GM23338 (cell line): ENCODE measurements around the gene MGLL. TPM values are rescaled to one million over a fixed set of nuclear protein-coding genes. Genes with fewer than 3 reads are reported as not detected.

Source experiments
- ATAC-seq: fragments of 200-7000 bp; cut with Tn5 transposase; 3 replicates; pipeline ENCODE4 v1.9.1; 2020
- DNase-seq: peaks from one replicate; pipeline ENCODE4 v3.0.0-alpha.2; 2015; ENCODE audit warnings: low spot score
- H2AFZ ChIP-seq: fragments of 200-600 bp; sonication (generic); 2 replicates; pipeline ENCODE4 v1.8.0; 2016; ENCODE audit warnings: antibody characterized with exemption, mild to moderate bottlenecking, moderate library complexity
- H3F3A ChIP-seq: fragments of 200-600 bp; sonication (generic); replicated peaks from 2 replicates; pipeline ENCODE4 v1.8.0; 2017; ENCODE audit warnings: antibody characterized with exemption, mixed run types, low read depth
- H3K27ac ChIP-seq: fragments of 200-600 bp; sonication (generic); 2 replicates; pipeline ENCODE4 v1.6.1; 2016; ENCODE audit warnings: low read depth
- H3K27me3 ChIP-seq: fragments of 200-600 bp; sonication (generic); 2 replicates; pipeline ENCODE4 v1.8.0; 2016; ENCODE audit warnings: mild to moderate bottlenecking, mixed run types, moderate library complexity; ENCODE audit not compliant: insufficient read depth
- H3K36me3 ChIP-seq: fragments of 200-600 bp; sonication (generic); 2 replicates; pipeline ENCODE4 v1.8.0; 2016; ENCODE audit warnings: mild to moderate bottlenecking; ENCODE audit not compliant: insufficient read depth
- H3K4me1 ChIP-seq: fragments of 200-600 bp; sonication (generic); 2 replicates; pipeline ENCODE4 v1.8.0; 2016; ENCODE audit warnings: mild to moderate bottlenecking, moderate library complexity; ENCODE audit not compliant: insufficient read depth
- H3K4me2 ChIP-seq: fragments of 200-600 bp; sonication (generic); 2 replicates; pipeline ENCODE4 v1.7.1; 2017; ENCODE audit warnings: mixed run types
- H3K4me3 ChIP-seq: fragments of 200-600 bp; sonication (generic); 2 replicates; pipeline ENCODE4 v1.6.1; 2016; ENCODE audit warnings: mixed run types
- H3K79me2 ChIP-seq: fragments of 200-600 bp; sonication (generic); replicated peaks from 2 replicates; pipeline ENCODE4 v1.8.0; 2017; ENCODE audit warnings: mild to moderate bottlenecking; ENCODE audit not compliant: insufficient read depth
- H3K9me2 ChIP-seq: fragments of 200-600 bp; sonication (generic); 2 replicates; pipeline ENCODE4 v1.8.0; 2017; ENCODE audit not compliant: insufficient read depth
- H4K20me1 ChIP-seq: fragments of 200-600 bp; sonication (generic); replicated peaks from 2 replicates; pipeline ENCODE4 v1.8.0; 2017; ENCODE audit warnings: mild to moderate bottlenecking; ENCODE audit not compliant: insufficient read depth
- H3K27ac Mint-ChIP-seq: 2 replicates; pipeline ENCODE4 v1.8.0; 2020; ENCODE audit warnings: inconsistent platforms, mild to moderate bottlenecking, moderate library complexity, mixed read lengths
- H3K27me3 Mint-ChIP-seq: 3 replicates; pipeline ENCODE4 v1.8.0; 2022; ENCODE audit warnings: low read depth, mild to moderate bottlenecking, moderate library complexity, mixed read lengths, inconsistent platforms; ENCODE audit not compliant: insufficient read depth, poor library complexity
- H3K36me3 Mint-ChIP-seq: 3 replicates; pipeline ENCODE4 v1.8.0; 2021; ENCODE audit warnings: low read depth, mild to moderate bottlenecking, inconsistent platforms, moderate library complexity, mixed read lengths
- H3K4me1 Mint-ChIP-seq: 3 replicates; pipeline ENCODE4 v1.8.0; 2020; ENCODE audit warnings: mild to moderate bottlenecking, inconsistent platforms, mixed read lengths
- H3K4me3 Mint-ChIP-seq: 3 replicates; pipeline ENCODE4 v1.8.0; 2021; ENCODE audit warnings: moderate library complexity, mild to moderate bottlenecking, inconsistent platforms, mixed read lengths
- H3K9me3 Mint-ChIP-seq: 3 replicates; pipeline ENCODE4 v1.8.0; 2020; ENCODE audit warnings: moderate library complexity, mild to moderate bottlenecking, inconsistent platforms, mixed read lengths
- CREB1 ChIP-seq: fragments of 250-450 bp; sonication (Bioruptor Pico); IDR thresholded peaks from 2 replicates; pipeline ENCODE4 v1.5.0; 2020; ENCODE audit warnings: low read depth, mild to moderate bottlenecking, moderate library complexity
- ETS1 ChIP-seq: IDR thresholded peaks from 2 replicates; pipeline ENCODE4 v1.6.1; 2016; ENCODE audit warnings: antibody characterized with exemption
- EZH2 ChIP-seq: fragments of 200-600 bp; sonication (generic); IDR thresholded peaks from one replicate; pipeline ENCODE4 v1.8.0; 2017; ENCODE audit warnings: antibody characterized with exemption, mild to moderate bottlenecking, low read depth; ENCODE audit not compliant: unreplicated experiment
- NANOG ChIP-seq: IDR thresholded peaks from 2 replicates; pipeline ENCODE4 v1.6.1; 2016; ENCODE audit warnings: antibody characterized with exemption, borderline replicate concordance
- POLR2AphosphoS5 ChIP-seq: IDR thresholded peaks from 2 replicates; pipeline ENCODE4 v1.6.1; 2016; ENCODE audit warnings: antibody characterized with exemption, low read depth
- ZNF114 ChIP-seq: fragments of 250-450 bp; sonication (Bioruptor Pico); IDR thresholded peaks from 2 replicates; pipeline ENCODE4 v1.5.0; 2020; ENCODE audit warnings: mild to moderate bottlenecking, moderate library complexity
- ZNF331 ChIP-seq: fragments of 250-450 bp; sonication (Bioruptor Pico); IDR thresholded peaks from 2 replicates; pipeline ENCODE4 v1.5.0; 2020; ENCODE audit warnings: low read depth, mild to moderate bottlenecking, moderate library complexity
- polyA plus RNA-seq: library from polyadenylated mRNA; unstranded; fragments of >200 nt; fragmentation: Nextera tagmentation; extraction: Ambion mirVana; gene quantifications from 2 replicates; pipeline ENCODE4 v1.2.1, GENCODE V29; 2016
- total RNA-seq: library from RNA; depleted of rRNA; stranded (reverse); fragments of >200 nt; shearing (Covaris generic); gene quantifications from 2 replicates; pipeline ENCODE4 v1.2.3, GENCODE V29; 2014
- TF ChIP-seq, protein P1 (sequence below): fragments of 250-450 bp; sonication (Bioruptor Pico); IDR thresholded peaks from 2 replicates; pipeline ENCODE4 v1.5.0; 2020; ENCODE audit warnings: mild to moderate bottlenecking, moderate library complexity

The MGLL gene
- total and polyA plus RNA-seq, 2 experiments from 2014 or later, result 0.71 to 0.83 TPM

DNA sequence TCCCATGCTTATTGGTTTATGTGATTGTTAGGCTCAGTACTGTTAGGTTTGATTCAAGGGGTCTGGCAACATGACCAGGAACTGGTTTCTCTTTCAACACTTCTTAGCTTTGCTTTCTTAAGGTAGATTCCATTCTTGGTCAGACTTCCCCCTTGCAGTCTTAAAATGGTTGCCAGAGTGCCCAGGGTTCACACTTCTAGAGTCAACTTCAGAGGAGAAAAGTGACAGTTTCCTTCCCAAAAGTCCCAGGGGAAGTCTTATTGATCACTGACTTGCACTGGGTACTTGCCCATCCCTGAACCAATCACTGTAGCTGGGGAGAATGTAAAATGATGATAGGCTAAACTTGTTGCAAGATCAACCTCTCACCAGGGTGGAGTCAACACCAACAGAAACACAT is 14.1 kb downstream of the MGLL start:
- H3K27me3 Mint-ChIP-seq, result peaks cover 7% of the 10 kb centered on the region
- Histone ChIP-seq H3K79me2 (no peaks in the 10 kb centered on the region), H3K4me2 (no peak overlapping the region), H3F3A (no peaks in the 10 kb centered on the region), H3K27ac (no peak overlapping the region), H4K20me1 (no peaks in the 10 kb centered on the region), H3K27me3 (no peaks in the 10 kb centered on the region), H3K36me3 (no peaks in the 10 kb centered on the region), H3K4me1 (no peaks in the 10 kb centered on the region), H3K4me3 (no peak overlapping the region), H3K9me2 (peaks cover 14% of the 10 kb centered on the region; the same call in 1 of the 2 replicates), H2AFZ (no peak overlapping the region)
- ATAC-seq (no peak), DNase-seq (no peak)
- TF ChIP-seq ZNF331 (CRISPR knock-in tag) (no peak), CREB1 (CRISPR knock-in tag) (no peak), ZNF114 (CRISPR knock-in tag) (no peak), EZH2 (no peak), POLR2AphosphoS5 (no peak), NANOG (no peak)
- H3K27ac Mint-ChIP-seq, result no peak overlapping the region
- no peaks in the 10 kb centered on the region; the same call in 1 of the 3 replicates for H3K9me3 Mint-ChIP-seq
- no peak overlapping the region for H3K4me3 Mint-ChIP-seq
- no peaks in the 10 kb centered on the region for H3K4me1 Mint-ChIP-seq
- H3K36me3 Mint-ChIP-seq, result no peaks in the 10 kb centered on the region

DNA sequence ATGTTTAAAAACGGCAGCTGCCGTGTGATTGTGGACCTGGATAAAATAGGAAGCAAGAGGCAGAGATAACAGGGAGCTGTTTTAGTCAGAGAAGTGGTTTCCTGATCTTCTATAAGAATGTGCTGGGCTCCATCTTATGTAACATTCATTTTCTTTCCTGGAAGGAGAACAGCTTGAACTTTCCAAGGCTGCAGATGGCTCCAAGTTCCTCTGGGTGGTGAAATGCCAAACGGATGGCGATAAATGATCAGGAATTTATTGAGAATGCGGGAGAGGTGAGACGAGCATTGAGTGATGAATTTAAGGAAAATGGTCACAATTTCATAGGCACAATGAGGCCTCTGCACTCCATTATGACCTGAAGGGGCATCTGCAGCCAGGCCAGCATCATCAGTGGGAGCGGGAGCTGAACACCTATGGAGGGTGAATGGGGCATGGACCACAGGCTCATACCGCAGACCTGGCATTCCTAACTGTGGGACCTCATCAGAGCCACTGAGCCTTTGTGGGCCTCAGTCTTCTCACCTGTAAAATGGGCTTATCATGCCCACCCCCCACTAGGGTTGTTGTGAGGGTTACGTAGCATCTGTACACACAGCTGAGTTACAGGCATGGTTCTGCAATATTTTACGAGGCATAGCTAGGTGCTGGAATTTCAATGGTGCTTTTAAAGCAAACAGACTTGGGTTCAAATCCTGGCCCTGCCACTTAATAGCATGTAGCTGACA is 17.1 kb downstream of the MGLL start:
- Mint-ChIP-seq H3K27ac (no peak overlapping the region), H3K27me3 (peaks cover 3% of the 10 kb centered on the region), H3K4me3 (no peak overlapping the region), H3K36me3 (no peaks in the 10 kb centered on the region), H3K9me3 (no peaks in the 10 kb centered on the region; the same call in 1 of the 3 replicates), H3K4me1 (peaks cover 3% of the 10 kb centered on the region; the same call in 2 of the 3 replicates)
- Histone ChIP-seq H3K4me3 (no peak overlapping the region), H3K36me3 (no peaks in the 10 kb centered on the region), H3K9me2 (peaks cover 14% of the 10 kb centered on the region; the same call in 1 of the 2 replicates), H3F3A (no peaks in the 10 kb centered on the region), H2AFZ (no peak overlapping the region), H3K27me3 (no peaks in the 10 kb centered on the region), H4K20me1 (no peaks in the 10 kb centered on the region), H3K4me2 (no peak overlapping the region), H3K4me1 (no peaks in the 10 kb centered on the region), H3K79me2 (no peaks in the 10 kb centered on the region), H3K27ac (no peak overlapping the region)
- no peak for DNase-seq
- ATAC-seq, result no peak
- TF ChIP-seq CREB1 (CRISPR knock-in tag) (no peak), ETS1 (no peak)
- TF ChIP-seq, protein P1, sequence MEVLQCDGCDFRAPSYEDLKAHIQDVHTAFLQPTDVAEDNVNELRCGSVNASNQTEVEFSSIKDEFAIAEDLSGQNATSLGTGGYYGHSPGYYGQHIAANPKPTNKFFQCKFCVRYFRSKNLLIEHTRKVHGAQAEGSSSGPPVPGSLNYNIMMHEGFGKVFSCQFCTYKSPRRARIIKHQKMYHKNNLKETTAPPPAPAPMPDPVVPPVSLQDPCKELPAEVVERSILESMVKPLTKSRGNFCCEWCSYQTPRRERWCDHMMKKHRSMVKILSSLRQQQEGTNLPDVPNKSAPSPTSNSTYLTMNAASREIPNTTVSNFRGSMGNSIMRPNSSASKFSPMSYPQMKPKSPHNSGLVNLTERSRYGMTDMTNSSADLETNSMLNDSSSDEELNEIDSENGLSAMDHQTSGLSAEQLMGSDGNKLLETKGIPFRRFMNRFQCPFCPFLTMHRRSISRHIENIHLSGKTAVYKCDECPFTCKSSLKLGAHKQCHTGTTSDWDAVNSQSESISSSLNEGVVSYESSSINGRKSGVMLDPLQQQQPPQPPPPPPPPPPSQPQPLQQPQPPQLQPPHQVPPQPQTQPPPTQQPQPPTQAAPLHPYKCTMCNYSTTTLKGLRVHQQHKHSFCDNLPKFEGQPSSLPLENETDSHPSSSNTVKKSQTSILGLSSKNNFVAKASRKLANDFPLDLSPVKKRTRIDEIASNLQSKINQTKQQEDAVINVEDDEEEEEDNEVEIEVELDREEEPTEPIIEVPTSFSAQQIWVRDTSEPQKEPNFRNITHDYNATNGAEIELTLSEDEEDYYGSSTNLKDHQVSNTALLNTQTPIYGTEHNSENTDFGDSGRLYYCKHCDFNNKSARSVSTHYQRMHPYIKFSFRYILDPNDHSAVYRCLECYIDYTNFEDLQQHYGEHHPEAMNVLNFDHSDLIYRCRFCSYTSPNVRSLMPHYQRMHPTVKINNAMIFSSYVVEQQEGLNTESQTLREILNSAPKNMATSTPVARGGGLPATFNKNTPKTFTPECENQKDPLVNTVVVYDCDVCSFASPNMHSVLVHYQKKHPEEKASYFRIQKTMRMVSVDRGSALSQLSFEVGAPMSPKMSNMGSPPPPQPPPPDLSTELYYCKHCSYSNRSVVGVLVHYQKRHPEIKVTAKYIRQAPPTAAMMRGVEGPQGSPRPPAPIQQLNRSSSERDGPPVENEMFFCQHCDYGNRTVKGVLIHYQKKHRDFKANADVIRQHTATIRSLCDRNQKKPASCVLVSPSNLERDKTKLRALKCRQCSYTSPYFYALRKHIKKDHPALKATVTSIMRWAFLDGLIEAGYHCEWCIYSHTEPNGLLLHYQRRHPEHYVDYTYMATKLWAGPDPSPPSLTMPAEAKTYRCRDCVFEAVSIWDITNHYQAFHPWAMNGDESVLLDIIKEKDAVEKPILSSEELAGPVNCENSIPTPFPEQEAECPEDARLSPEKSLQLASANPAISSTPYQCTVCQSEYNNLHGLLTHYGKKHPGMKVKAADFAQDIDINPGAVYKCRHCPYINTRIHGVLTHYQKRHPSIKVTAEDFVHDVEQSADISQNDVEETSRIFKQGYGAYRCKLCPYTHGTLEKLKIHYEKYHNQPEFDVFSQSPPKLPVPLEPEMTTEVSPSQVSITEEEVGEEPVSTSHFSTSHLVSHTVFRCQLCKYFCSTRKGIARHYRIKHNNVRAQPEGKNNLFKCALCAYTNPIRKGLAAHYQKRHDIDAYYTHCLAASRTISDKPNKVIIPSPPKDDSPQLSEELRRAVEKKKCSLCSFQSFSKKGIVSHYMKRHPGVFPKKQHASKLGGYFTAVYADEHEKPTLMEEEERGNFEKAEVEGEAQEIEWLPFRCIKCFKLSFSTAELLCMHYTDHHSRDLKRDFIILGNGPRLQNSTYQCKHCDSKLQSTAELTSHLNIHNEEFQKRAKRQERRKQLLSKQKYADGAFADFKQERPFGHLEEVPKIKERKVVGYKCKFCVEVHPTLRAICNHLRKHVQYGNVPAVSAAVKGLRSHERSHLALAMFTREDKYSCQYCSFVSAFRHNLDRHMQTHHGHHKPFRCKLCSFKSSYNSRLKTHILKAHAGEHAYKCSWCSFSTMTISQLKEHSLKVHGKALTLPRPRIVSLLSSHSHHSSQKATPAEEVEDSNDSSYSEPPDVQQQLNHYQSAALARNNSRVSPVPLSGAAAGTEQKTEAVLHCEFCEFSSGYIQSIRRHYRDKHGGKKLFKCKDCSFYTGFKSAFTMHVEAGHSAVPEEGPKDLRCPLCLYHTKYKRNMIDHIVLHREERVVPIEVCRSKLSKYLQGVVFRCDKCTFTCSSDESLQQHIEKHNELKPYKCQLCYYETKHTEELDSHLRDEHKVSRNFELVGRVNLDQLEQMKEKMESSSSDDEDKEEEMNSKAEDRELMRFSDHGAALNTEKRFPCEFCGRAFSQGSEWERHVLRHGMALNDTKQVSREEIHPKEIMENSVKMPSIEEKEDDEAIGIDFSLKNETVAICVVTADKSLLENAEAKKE (CRISPR knock-in tag), result no peak
